ENCODE results near the gene IQGAP2.
"Not testable (repeated sequence)": the region's sequence is repeated elsewhere in the genome, so short reads cannot be mapped to it uniquely, and the experiment has no call there.

Gene IQGAP2

DNA sequence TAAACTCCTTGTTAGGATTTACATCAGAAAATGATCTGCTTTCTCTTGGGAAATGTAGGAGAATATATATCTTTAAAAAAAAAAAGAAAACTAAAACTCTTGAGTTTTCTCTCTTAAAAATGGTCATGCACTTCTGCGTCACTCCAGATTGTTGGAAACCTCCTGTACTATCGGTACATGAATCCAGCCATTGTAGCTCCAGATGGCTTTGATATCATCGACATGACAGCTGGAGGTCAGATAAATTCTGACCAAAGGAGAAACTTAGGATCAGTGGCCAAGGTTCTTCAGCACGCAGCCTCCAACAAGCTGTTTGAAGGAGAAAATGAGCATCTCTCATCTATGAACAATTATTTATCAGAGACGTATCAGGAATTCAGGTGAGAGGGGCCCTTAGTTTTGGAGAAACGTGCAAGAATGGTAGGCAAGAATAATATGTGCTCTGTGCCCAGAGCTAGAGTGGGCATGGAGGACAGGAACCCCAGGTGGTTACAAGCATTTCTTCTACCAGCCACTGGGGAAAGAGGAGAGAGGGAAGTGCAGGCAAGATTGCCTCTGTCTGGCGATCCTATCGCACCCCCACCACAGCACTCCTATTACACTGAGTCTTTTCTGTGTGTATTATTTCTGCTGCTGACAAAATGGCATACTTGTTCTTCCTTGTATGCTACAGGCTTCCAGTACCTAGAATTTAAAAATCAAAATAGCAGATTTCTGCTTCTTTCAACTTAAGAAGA, 271.4 kb downstream of the IQGAP2 start:
- DNase-seq = no peak

DNA sequence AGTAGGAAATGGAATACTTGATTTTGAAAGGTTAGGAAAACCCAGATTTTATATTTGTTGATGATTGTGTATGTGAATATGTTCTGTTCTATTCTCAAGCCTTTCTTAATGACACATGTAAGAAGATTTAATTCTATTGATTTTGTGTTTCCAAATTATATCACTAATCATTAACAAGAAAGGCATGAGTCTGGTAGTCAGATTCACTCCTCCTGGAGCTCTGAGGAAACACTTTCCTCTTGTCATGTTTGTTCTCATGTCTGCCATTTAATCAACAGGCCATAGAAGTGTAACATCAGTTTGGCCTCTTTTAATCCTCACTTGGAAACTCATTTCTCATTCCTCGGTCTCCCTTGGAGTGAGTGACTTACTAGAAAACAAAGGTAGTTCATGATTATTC, 272.3 kb downstream of the IQGAP2 start:
- DNase-seq = no peak

DNA sequence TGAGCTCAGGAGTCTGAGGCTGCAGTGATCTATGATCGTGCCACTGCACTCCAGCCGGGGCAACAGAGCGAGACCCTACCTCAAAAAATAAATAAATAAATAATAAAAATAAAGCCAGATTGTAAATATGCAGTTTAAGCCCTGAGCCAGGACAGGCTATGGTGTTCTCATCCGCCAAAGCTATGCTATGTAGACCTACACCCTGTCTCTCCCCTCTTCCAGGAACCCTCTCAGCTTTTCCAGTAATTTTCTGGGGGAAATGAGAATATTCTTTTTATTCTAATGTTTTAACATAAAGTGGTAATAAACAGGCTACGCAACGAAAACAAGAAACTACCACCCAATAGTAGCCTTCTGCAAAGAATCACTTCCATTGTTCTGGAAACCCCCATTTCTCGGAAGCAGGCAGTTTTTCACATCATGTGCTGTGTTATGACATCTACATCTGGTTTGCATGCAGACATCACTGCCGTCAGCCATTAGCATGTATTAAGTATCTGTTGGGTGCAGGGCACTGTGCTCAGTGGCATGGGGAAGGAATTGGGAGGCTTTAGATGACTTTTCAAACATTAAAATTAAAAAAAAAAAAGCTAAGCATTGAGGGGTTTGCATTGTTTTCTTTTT, 274.9 kb downstream of the IQGAP2 start:
- no peak for DNase-seq

DNA sequence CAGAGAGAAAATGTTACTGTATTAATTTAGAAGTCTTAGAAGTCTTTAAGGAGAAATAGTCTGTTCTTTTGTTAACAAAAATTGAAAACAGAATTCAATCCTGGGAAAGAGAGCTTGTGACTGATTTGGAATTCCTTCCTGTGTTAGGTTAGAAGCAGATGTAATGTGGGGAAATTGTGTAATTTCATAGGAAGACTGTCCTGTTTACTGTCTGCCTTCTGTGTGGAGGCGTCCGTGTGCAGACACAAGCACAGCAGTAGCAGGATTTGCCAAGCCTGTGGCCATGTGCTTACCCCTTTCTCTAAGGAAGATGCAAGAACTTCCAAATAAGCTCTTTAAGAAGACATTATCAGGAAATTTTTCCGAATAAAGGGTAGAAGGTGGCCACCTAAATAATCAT, 276.1 kb downstream of the IQGAP2 start:
- DNase-seq = no peak

GRCh38 chr5:76680826-76681225, 277.7 kb downstream of the IQGAP2 start:
- DNase-seq = not testable (repeated sequence)

GRCh38 chr5:76681287-76681686, 278.2 kb downstream of the IQGAP2 start:
- no peak for DNase-seq

GRCh38 chr5:76682387-76682786, 279.3 kb downstream of the IQGAP2 start:
- no peak for DNase-seq

DNA sequence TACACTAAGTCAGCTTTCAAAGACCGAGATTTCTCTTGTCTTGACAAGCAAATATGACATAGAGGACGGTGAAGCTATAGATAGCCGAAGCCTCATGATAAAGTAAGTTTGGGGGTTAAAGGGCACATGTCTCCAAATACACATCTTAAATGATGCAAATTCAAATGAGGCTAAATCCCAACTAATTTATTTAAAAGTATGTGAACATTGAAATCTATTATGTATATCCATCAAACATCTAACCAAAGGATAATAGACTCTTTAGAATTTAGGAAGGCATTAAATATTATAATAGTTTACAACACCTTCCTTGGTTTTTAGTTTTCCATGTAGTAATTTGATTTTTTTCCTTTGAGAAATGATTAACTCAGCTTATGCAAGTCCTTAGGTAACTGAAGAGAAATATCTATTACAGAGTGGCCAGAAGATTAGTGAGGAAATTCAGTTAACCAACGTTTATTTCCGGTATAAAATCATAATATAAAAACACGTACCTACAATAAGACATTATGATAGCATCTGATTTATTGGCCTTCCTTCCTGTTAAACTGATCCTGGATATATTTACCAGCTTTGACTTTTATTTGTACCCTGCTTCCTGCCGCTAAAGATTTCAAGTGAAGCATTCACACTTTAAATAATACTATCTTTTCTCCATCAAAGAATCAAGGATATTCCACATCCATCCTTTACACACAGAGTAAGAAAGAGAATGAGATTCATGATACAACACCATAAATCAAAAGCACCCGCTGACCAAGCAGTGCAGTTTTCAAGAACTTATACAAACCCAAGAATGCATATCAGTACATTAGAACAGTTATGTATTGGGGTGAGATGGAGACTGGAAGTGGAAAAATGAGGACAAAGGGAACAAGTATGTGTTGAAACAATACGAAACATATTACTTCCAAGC, 281.0 kb downstream of the IQGAP2 start:
- DNase-seq = no peak

- DNase-seq = no peak
Measured at GRCh38 chr5:76684756-76685519, 281.9 kb downstream of the IQGAP2 start.

GRCh38 chr5:76685704-76686103, 282.6 kb downstream of the IQGAP2 start:
- no peak for DNase-seq

DNA sequence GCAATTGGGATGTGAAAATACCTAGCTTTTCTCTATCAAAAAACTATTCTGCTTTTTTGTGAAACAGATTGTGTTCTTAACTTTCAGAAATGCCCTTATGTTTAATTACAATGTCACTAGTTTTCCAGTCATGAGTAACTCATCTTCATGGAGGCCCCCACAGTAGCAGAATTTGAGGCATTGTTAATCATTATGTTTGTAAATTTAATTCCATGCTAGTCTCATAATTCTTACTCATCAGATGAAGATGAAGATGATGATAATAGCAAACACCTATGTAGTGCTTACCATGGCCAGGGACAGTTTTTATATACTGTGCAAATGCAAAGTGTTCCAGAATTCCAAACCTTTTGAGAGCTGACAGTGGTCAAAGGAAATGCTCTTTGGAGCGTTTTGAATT, 285.1 kb downstream of the IQGAP2 start:
- DNase-seq = no peak

DNA sequence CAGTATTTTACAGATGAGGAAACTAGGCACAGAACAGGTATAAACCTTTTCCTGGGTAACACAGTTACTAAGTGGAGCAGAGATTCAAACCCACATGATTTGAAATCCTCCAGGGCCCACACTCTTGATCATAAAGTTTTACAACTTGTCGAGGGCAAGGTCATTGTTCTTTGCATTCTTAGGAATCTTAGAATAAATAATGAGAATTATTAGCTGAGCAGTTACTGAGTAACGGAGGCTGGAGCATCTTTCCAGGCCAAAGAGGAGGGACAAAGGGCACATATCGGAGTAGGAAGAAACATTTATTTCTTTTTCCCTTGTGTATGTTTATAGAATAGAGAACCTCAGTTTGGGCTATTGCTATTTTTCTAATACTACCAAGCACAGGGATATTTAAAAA, 285.8 kb downstream of the IQGAP2 start:
- DNase-seq = no peak

DNA sequence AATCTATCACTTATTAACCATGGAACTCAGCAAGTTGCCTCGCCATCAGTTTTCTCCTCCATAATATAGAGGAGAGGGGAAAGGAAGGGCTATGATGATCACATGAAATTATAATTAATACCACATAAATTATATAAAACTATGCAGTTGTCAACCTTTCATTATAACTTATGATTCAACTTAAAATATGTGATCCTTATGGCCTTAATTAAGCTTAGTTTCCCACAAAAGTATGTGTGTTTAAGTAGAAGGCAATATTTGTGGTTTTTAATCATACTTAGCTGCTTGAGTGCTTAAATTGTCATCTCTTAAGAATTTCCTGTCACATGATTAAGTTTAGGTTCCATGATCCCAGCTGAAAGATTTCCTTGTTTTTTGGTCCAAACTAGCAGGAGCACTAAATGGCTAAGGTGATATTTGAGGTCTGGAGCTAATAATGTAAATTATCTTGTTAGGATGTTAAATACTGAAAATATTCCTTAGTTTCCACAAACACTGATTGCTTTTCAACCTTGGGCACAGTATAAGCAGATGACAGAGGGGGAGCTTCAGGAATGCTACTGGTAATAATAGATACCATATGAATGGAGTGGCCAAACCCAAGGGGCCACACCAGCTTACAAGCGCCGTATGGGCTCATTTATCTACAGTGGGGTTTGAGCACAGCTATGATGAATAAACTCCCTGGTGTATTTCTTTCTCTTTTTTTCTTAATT, 286.4 kb downstream of the IQGAP2 start:
- DNase-seq = no peak

- no peak for DNase-seq
Measured at GRCh38 chr5:76690037-76690679, 287.1 kb downstream of the IQGAP2 start.

GRCh38 chr5:76690704-76691466, 287.8 kb downstream of the IQGAP2 start:
- no peak for DNase-seq

DNA sequence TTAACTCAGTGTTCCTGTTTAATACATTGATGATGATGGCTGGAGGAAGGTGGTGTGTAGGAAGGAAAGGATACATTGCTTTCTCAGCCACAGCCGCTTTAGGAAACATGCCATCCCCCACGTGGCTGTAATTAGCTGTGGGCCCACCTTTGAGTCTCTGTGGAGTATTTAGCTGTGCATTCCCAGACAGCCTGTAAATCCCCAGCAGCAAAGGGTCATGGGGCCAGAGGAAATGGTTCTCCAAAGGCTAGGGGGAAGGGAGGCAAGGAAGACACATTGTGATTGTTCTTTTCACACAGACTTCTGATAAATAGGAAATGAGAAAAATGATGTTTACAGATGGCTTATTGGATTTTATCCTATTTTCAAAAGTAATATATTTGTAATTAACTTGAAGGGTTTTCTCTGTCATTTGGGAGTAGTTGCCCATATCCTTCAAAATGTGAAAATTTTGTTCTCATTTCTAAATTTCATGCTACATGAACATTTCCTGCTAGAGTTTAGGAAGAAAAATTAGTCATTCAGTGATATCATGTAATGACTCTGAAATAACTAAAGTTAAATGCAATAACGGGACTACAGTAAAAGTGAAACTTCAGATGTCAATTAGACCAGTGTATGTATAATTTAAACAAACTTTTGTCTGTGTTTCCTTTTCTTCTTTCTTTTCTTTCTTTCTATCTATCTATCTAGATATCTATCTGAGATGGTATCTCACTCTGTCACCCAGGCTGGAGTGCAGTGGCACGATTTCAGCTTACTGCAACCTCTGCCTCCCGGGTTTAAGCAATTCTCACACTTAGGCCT, 288.6 kb downstream of the IQGAP2 start:
- no peak for DNase-seq

DNA sequence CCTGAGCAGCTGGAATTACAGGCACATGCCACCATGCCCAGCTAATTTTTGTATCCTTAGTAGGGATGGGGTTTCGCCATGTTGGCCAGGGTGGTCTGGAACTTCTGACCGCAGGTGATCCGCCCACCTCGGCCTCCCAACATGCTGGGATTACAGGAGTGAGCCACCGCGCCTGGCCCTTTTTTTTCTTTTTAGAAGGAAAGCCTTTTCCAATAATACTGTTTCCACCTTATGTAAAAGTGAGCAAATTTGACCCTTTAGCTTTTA, 289.1 kb downstream of the IQGAP2 start:
- DNase-seq = no peak

GRCh38 chr5:76692651-76693050, 289.6 kb downstream of the IQGAP2 start:
- no peak for DNase-seq

DNA sequence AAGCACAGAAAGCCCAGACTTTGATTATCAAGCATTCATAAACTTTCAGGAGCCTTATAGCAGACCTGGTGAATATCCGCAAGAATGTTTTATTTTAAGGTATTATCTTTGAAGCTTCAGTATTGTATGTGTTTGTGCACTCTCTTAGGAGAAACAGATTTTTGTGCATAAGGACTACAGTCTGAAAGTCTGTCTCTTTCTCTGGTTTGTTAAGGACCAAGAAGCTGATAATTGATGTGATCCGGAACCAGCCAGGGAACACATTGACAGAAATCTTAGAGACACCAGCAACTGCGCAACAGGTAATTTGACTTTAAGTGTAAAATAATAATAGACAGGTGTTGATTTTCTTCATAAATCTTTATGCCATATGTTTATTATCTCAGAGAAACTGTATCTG, 290.1 kb downstream of the IQGAP2 start:
- DNase-seq = no peak

DNA sequence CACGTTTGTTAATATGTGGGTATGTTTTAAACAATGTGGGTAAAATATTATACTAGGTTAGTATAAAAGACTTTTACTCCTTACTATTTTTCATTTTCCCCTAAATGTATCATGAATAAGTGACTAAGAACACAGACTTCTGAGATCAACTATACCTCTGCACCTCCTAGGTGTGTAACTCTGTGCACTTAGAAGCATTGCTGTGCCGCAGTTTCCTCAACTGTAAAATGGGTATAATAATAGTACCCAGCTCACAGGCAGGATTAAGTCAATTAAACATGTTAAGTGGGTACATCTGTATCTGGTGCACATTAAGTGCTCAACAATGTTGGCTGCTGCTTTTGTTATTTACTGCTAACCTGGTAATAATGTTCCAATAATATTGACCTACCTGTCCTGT, 291.2 kb downstream of the IQGAP2 start:
- DNase-seq = no peak

Measured in NCI-H526 (cell line).